Hindlimb muscle (tissue), 1 donor: ENCODE measurements around the gene TK2. TPM values are rescaled to one million over a fixed set of nuclear protein-coding genes. Genes with fewer than 3 reads are reported as not detected.

Experiments used
- DNase-seq: peaks from one replicate; pipeline ENCODE4 v3.0.0-alpha.2; 2013
- polyA plus RNA-seq: library from polyadenylated mRNA; unstranded; fragments of 120-200 nt; gene quantifications from one replicate; pipeline ENCODE4 v1.2.1, GENCODE V29; 2013; ENCODE audit not compliant: insufficient read length

TK2 gene
- polyA plus RNA-seq, 1 donor: 15.7 TPM

GRCh38 chr16:66481943-66482390 lies 68.0 kb downstream of the TK2 start:
- DNase-seq: no peak

- no peak for DNase-seq
Observed at GRCh38 chr16:66481081-66481942, 68.6 kb downstream of the TK2 start.

- DNase-seq: no peak
Observed at GRCh38 chr16:66480265-66481080, 69.4 kb downstream of the TK2 start.

- no peak for DNase-seq
Observed at GRCh38 chr16:66479661-66480264, 70.2 kb downstream of the TK2 start.

GRCh38 chr16:66478733-66479511 lies 71.0 kb downstream of the TK2 start:
- DNase-seq: no peak

GRCh38 chr16:66477028-66477515 lies 72.8 kb downstream of the TK2 start:
- no peak for DNase-seq

- DNase-seq: no peak
Observed at GRCh38 chr16:66476328-66477027, 73.4 kb downstream of the TK2 start.

- DNase-seq: no peak
Observed at GRCh38 chr16:66475232-66475631, 74.7 kb downstream of the TK2 start.

- DNase-seq: no peak
Observed at GRCh38 chr16:66474750-66475199, 75.1 kb downstream of the TK2 start.

GRCh38 chr16:66473654-66474519 lies 76.0 kb downstream of the TK2 start:
- no peak for DNase-seq

- no peak for DNase-seq
Observed at GRCh38 chr16:66473051-66473571, 76.8 kb downstream of the TK2 start.

GRCh38 chr16:66471716-66472393 lies 78.1 kb downstream of the TK2 start:
- no peak for DNase-seq

GRCh38 chr16:66471264-66471663 lies 78.7 kb downstream of the TK2 start:
- no peak for DNase-seq

GRCh38 chr16:66470556-66470955 lies 79.4 kb downstream of the TK2 start:
- DNase-seq: no peak

GRCh38 chr16:66469947-66470546 lies 79.9 kb downstream of the TK2 start:
- no peak for DNase-seq

- DNase-seq: no peak
Observed at GRCh38 chr16:66469291-66469946, 80.5 kb downstream of the TK2 start.

GRCh38 chr16:66468321-66468965 lies 81.5 kb downstream of the TK2 start:
- no peak for DNase-seq

GRCh38 chr16:66467611-66468010 lies 82.3 kb downstream of the TK2 start:
- DNase-seq: no peak
